NCI-H510A (cell line): ENCODE results near the gene EHF.

ENCODE experiments used
- DNase-seq: peaks from one replicate; lab custom pipeline; 2025; lab: John Stamatoyannopoulos, UW

Gene EHF

GRCh38 chr11:34625576-34625975 lies 4.7 kb downstream of the EHF start:
- DNase-seq, result no peak

GRCh38 chr11:34626393-34626792 lies 5.5 kb downstream of the EHF start:
- no peak for DNase-seq

GRCh38 chr11:34627197-34627596 lies 6.3 kb downstream of the EHF start:
- DNase-seq, result no peak

- no peak for DNase-seq
Measured at GRCh38 chr11:34629711-34630110, 8.8 kb downstream of the EHF start.

GRCh38 chr11:34630544-34630943 lies 9.7 kb downstream of the EHF start:
- DNase-seq, result no peak

GRCh38 chr11:34631297-34631696 lies 10.4 kb downstream of the EHF start:
- DNase-seq, result no peak

GRCh38 chr11:34631737-34632104 lies 10.8 kb downstream of the EHF start:
- DNase-seq, result no peak

- no peak for DNase-seq
Measured at GRCh38 chr11:34632105-34632791, 11.4 kb downstream of the EHF start.

- DNase-seq, result no peak
Measured at GRCh38 chr11:34633640-34633989, 12.7 kb downstream of the EHF start.

GRCh38 chr11:34633990-34634693 lies 13.2 kb downstream of the EHF start:
- DNase-seq, result no peak

GRCh38 chr11:34634694-34635062 lies 13.8 kb downstream of the EHF start:
- DNase-seq, result no peak

- no peak for DNase-seq
Measured at GRCh38 chr11:34636127-34636526, 15.2 kb downstream of the EHF start.

GRCh38 chr11:34637303-34637702 lies 16.4 kb downstream of the EHF start:
- no peak for DNase-seq

GRCh38 chr11:34638897-34639296 lies 18.0 kb downstream of the EHF start:
- DNase-seq, result no peak

GRCh38 chr11:34639545-34639944 lies 18.7 kb downstream of the EHF start:
- no peak for DNase-seq

GRCh38 chr11:34640050-34640923 lies 19.4 kb downstream of the EHF start:
- DNase-seq, result no peak

GRCh38 chr11:34640924-34641275 lies 20.0 kb downstream of the EHF start:
- no peak for DNase-seq

GRCh38 chr11:34641456-34641855 lies 20.6 kb downstream of the EHF start:
- DNase-seq, result no peak

GRCh38 chr11:34642001-34642554 lies 21.2 kb downstream of the EHF start:
- DNase-seq, result no peak

- DNase-seq, result no peak
Measured at GRCh38 chr11:34642873-34643272, 22.0 kb downstream of the EHF start.

GRCh38 chr11:34643311-34643710 lies 22.4 kb downstream of the EHF start:
- no peak for DNase-seq

- DNase-seq, result no peak
Measured at GRCh38 chr11:34643846-34644245, 23.0 kb downstream of the EHF start.
